HEK293 (cell line): ENCODE results near the gene DGKH.

Experiments
- GFI1B ChIP-seq: fragments of 450-650 bp; formaldehyde crosslinking; IDR thresholded peaks from 2 replicates; pipeline ENCODE4 v1.5.1; 2016; ENCODE audit warnings: missing biosample characterization, missing genetic modification characterization
- GLI2 ChIP-seq: fragments of 450-650 bp; formaldehyde crosslinking; IDR thresholded peaks from 2 replicates; pipeline ENCODE4; 2017; ENCODE audit warnings: missing biosample characterization, missing genetic modification characterization, low read depth, borderline replicate concordance
- KLF1 ChIP-seq: fragments of 450-650 bp; formaldehyde crosslinking; IDR thresholded peaks from 2 replicates; pipeline ENCODE4 v1.5.1; 2016; ENCODE audit warnings: missing biosample characterization, missing genetic modification characterization
- KLF10 ChIP-seq: fragments of 450-650 bp; IDR thresholded peaks from 2 replicates; pipeline ENCODE4 v1.5.1; 2018; ENCODE audit warnings: missing biosample characterization, mild to moderate bottlenecking, missing genetic modification characterization
- KLF16 ChIP-seq: fragments of 450-650 bp; formaldehyde crosslinking; IDR thresholded peaks from 2 replicates; pipeline ENCODE4 v1.5.1; 2017; ENCODE audit warnings: missing biosample characterization, missing genetic modification characterization
- KLF8 ChIP-seq: fragments of 450-650 bp; formaldehyde crosslinking; IDR thresholded peaks from 2 replicates; pipeline ENCODE4 v1.5.1; 2016; ENCODE audit warnings: missing biosample characterization, missing genetic modification characterization
- PRDM10 ChIP-seq: fragments of 450-650 bp; formaldehyde crosslinking; IDR thresholded peaks from 2 replicates; pipeline ENCODE4 v1.5.1; 2016; ENCODE audit warnings: missing biosample characterization, missing genetic modification characterization
- SETDB1 ChIP-seq: IDR thresholded peaks from one replicate; pipeline ENCODE4 v1.6.1; 2017; ENCODE audit warnings: mild to moderate bottlenecking, low read length, moderate library complexity, mixed read lengths; ENCODE audit not compliant: insufficient read length
- SP2 ChIP-seq: fragments of 450-650 bp; formaldehyde crosslinking; IDR thresholded peaks from 2 replicates; pipeline ENCODE4 v1.5.1; 2016; ENCODE audit warnings: missing biosample characterization, missing genetic modification characterization
- ZBTB44 ChIP-seq: fragments of 450-650 bp; IDR thresholded peaks from 2 replicates; pipeline ENCODE4 v1.5.1; 2018; ENCODE audit warnings: missing biosample characterization, mild to moderate bottlenecking, missing genetic modification characterization
- ZEB2 ChIP-seq: fragments of 450-650 bp; formaldehyde crosslinking; IDR thresholded peaks from 2 replicates; pipeline ENCODE4 v1.5.1; 2016; ENCODE audit warnings: missing biosample characterization, missing genetic modification characterization
- ZNF132 ChIP-seq: fragments of 450-650 bp; formaldehyde crosslinking; IDR thresholded peaks from 2 replicates; pipeline ENCODE4 v1.5.1; 2017; ENCODE audit warnings: missing biosample characterization, missing genetic modification characterization, borderline replicate concordance
- ZNF148 ChIP-seq: fragments of 450-650 bp; formaldehyde crosslinking; IDR thresholded peaks from 2 replicates; pipeline ENCODE4 v1.5.0; 2017; ENCODE audit warnings: missing biosample characterization, missing genetic modification characterization, borderline replicate concordance
- ZNF18 ChIP-seq: fragments of 450-650 bp; formaldehyde crosslinking; IDR thresholded peaks from 2 replicates; pipeline ENCODE4 v1.5.1; 2016; ENCODE audit warnings: missing biosample characterization, missing genetic modification characterization
- ZNF221 ChIP-seq: fragments of 450-650 bp; formaldehyde crosslinking; IDR thresholded peaks from 2 replicates; pipeline ENCODE4 v1.5.1; 2017; ENCODE audit warnings: missing biosample characterization, missing genetic modification characterization, borderline replicate concordance
- ZNF280C ChIP-seq: fragments of 450-650 bp; formaldehyde crosslinking; IDR thresholded peaks from 2 replicates; pipeline ENCODE4 v1.5.1; 2016; ENCODE audit warnings: missing biosample characterization, missing genetic modification characterization
- ZNF292 ChIP-seq: fragments of 450-650 bp; formaldehyde crosslinking; IDR thresholded peaks from 2 replicates; pipeline ENCODE4 v1.5.1; 2016; ENCODE audit warnings: low read depth, missing biosample characterization, missing genetic modification characterization, borderline replicate concordance
- ZNF449 ChIP-seq: fragments of 450-650 bp; formaldehyde crosslinking; IDR thresholded peaks from 2 replicates; pipeline ENCODE4 v1.5.1; 2017; ENCODE audit warnings: missing biosample characterization, mild to moderate bottlenecking, missing genetic modification characterization, moderate library complexity
- ZNF501 ChIP-seq: fragments of 450-650 bp; formaldehyde crosslinking; IDR thresholded peaks from 2 replicates; pipeline ENCODE4 v1.5.1; 2016; ENCODE audit warnings: missing biosample characterization, missing genetic modification characterization
- ZNF514 ChIP-seq: fragments of 450-650 bp; formaldehyde crosslinking; IDR thresholded peaks from 2 replicates; pipeline ENCODE4 v1.5.1; 2016; ENCODE audit warnings: missing biosample characterization, missing genetic modification characterization
- ZNF549 ChIP-seq: fragments of 450-650 bp; IDR thresholded peaks from 2 replicates; pipeline ENCODE4 v1.5.1; 2018; ENCODE audit warnings: missing biosample characterization, missing genetic modification characterization, mild to moderate bottlenecking, inconsistent platforms, moderate library complexity
- ZNF560 ChIP-seq: fragments of 450-650 bp; formaldehyde crosslinking; IDR thresholded peaks from 2 replicates; pipeline ENCODE4 v1.5.1; 2017; ENCODE audit warnings: missing biosample characterization, missing genetic modification characterization, borderline replicate concordance
- ZNF596 ChIP-seq: fragments of 450-650 bp; IDR thresholded peaks from 2 replicates; pipeline ENCODE4 v1.5.0; 2018; ENCODE audit warnings: missing biosample characterization, mild to moderate bottlenecking, missing genetic modification characterization, moderate library complexity
- ZNF658 ChIP-seq: fragments of 450-650 bp; formaldehyde crosslinking; IDR thresholded peaks from 2 replicates; pipeline ENCODE4; 2016; ENCODE audit warnings: missing biosample characterization, missing genetic modification characterization
- ZNF704 ChIP-seq: fragments of 450-650 bp; formaldehyde crosslinking; IDR thresholded peaks from 2 replicates; pipeline ENCODE4 v1.5.1; 2016; ENCODE audit warnings: missing biosample characterization, missing genetic modification characterization

The DGKH gene

GRCh38 chr13:42041011-42041683, 7.3 kb upstream of the DGKH start (continued):
- peak; percentile 11; the same call in 1 of the 2 replicates for TF ChIP-seq KLF16 (tag by site-specific recombination)
- TF ChIP-seq ZNF596 (tag by site-specific recombination) = no peak
- TF ChIP-seq ZNF501 (tag by site-specific recombination) = peak; percentile 12; the same call in 1 of the 2 replicates
- no peak for TF ChIP-seq KLF10
- TF ChIP-seq ZNF292 (tag by site-specific recombination) = no peak
- TF ChIP-seq PRDM10 (tag by site-specific recombination) = no peak
- TF ChIP-seq ZNF658 (tag by site-specific recombination) = no peak
- TF ChIP-seq ZNF221 (tag by site-specific recombination) = no peak
- no peak for TF ChIP-seq ZNF549 (tag by site-specific recombination)
- TF ChIP-seq KLF1 = no peak
- no peak for TF ChIP-seq GFI1B (tag by site-specific recombination)
- peak; percentile 54; the same call in 1 of the 2 replicates for TF ChIP-seq KLF8 (tag by site-specific recombination)
- TF ChIP-seq ZNF560 = no peak
- no peak for TF ChIP-seq ZBTB44 (tag by site-specific recombination)
- peak; percentile 28 for TF ChIP-seq SP2 (tag by site-specific recombination)
- no peak; the same call in 1 of the 2 replicates for TF ChIP-seq ZNF704 (tag by site-specific recombination)
- no peak for TF ChIP-seq ZNF280C (tag by site-specific recombination)
- TF ChIP-seq ZEB2 (tag by site-specific recombination) = peak; percentile 78
- no peak for TF ChIP-seq ZNF132 (tag by site-specific recombination)
- TF ChIP-seq GLI2 (tag by site-specific recombination) = no peak
- TF ChIP-seq ZNF148 (tag by site-specific recombination) = no peak
- no peak for TF ChIP-seq ZNF514
- TF ChIP-seq ZNF449 (tag by site-specific recombination) = no peak
- TF ChIP-seq SETDB1 = no peak
- TF ChIP-seq ZNF18 = no peak
